Measurements from ENCODE around the gene PLXNB2.

The PLXNB2 gene

GRCh38 chr22:50266994-50267393, 40.5 kb downstream of the PLXNB2 start:
- DNase-seq (ENCODE audit: low read depth in 2 of 2) = no peak

- DNase-seq (ENCODE audit: low read depth in 2 of 2) = no peak
Observed at GRCh38 chr22:50264946-50265669, 42.3 kb downstream of the PLXNB2 start.

GRCh38 chr22:50264104-50264745, 43.2 kb downstream of the PLXNB2 start:
- no peak for DNase-seq (ENCODE audit: low read depth in 2 of 2)

DNA sequence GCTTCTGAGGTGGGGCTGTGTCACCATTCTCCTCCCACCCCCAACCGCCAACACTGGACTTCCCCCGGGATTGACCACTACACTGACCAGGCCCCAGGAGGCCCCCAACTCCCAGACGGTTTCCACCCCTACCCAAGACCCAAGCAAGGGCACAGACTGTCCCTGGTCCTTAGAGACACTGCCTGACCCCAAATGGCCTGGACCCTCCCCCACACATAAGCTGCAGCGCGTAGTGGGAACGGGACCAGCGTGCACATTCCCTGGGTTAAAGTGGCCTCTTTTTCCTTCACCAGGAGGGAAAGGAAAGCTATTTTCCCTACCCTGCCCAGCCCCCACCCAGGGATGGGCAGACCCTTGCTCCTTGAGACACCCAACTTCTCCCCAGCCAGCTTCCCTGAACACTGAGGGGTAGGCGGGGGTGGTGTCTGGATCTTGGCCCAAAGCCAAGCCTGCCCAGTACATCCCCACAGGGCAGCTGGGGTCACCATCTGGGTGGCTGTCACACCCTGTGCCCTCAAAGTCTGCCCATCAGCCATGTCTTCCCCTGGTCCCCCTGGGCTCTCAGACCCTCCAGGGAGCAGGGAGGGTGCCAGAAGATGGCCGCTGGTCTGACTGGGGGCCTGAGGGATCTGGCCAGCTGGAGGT, 44.4 kb downstream of the PLXNB2 start:
- DNase-seq (ENCODE audit: low read depth in 2 of 2) = no peak

- no peak for DNase-seq (ENCODE audit: low read depth in 2 of 2)
Observed at GRCh38 chr22:50262460-50262911, 45.0 kb downstream of the PLXNB2 start.

DNA sequence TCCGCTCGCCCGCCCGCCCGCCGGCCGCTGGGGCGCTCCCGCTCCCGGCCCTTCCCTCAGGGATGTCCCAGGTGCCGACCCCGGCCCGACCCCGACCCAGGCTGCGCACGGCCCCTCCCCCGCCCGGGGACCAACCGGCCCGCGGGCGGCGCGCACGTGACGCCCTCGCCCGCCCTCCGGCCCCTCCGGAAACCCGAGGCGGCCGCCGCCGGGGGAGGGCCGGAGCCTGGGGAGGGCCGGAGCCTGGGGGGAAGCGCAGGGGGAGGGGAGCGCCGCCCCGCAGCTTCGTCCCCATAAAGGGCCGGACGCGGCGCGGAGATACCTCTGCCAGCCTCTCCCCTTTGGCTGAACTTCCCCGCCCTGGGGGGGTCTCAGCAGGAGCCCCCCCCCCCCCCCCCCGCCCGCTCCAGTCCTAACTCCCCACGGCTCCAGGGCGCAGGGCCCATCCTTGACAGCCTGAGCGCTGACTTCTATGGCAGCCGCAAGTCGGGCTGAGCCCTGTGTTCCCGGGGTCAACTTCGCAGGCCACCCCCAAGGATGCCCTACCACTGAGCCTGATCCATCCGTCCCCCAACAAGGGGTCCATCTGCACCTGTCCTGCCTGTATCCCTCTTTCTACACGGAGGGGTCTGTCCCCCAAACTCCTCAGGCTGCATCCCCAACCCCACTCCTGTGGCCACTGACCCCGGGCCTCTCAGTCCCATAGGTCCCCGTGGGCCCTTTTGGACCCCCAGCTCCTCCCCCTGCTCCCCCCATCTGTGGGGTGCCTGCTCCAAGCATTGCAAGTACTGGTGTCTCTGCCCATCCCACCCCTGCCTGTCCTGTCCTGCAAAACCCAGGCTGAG, 45.6 kb downstream of the PLXNB2 start, which contains the start of gene MAPK12:
TSS of gene MAPK12 (minus strand) at position 69 of the 845 bp plus-strand sequence. CDS start 174 bp downstream, outside the sequence.
- DNase-seq (ENCODE audit: low read depth in 2 of 2) = no peak

GRCh38 chr22:50260801-50261614, 46.4 kb downstream of the PLXNB2 start:
- no peak for DNase-seq (ENCODE audit: low read depth in 2 of 2)

DNA sequence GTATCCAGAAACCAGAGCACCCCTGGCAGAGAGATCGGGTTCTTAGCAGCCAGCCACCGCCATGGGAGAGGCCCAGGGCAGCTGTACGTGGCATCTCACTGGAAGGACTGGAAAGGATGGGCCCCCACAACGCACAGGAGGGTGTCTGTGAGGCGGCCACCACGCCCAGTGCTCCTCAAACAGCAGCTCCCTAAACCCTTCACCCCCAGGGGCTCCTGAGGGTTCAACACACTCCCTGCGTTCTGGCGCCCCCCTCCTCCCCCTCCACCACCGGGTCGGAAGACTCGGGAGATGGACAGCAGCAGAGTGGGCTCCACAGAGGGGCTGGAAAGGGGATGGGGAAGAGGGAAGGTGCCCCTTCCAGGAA, 47.0 kb downstream of the PLXNB2 start:
- no peak for DNase-seq (ENCODE audit: low read depth in 2 of 2)

GRCh38 chr22:50259302-50259701, 48.1 kb downstream of the PLXNB2 start:
- no peak for DNase-seq (ENCODE audit: low read depth in 2 of 2)

GRCh38 chr22:50258361-50259292, 48.8 kb downstream of the PLXNB2 start:
- no peak for DNase-seq (ENCODE audit: low read depth in 2 of 2)

GRCh38 chr22:50257451-50258360, 49.7 kb downstream of the PLXNB2 start:
- no peak for DNase-seq (ENCODE audit: low read depth in 2 of 2)

DNA sequence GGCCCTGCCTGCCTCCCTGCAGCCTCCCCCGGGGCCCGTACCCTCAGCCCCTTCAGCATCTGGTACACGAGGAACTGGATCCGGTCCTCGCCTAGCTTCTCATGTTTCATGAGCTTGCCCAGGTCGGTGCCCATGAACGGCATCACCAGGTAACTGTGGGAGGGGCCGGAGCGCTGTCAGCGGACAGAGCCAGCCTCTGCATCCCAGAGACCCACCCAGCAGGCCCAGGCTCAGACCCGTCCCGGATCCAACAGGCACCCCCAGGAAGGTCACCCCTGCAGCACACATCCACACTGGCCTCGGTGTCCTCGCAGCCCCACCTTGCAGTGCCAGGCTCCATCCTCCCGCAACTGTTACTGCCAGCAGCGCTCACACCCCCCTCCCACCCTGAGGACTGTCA, 50.4 kb downstream of the PLXNB2 start:
- no peak for DNase-seq (ENCODE audit: low read depth in 2 of 2)

- no peak for DNase-seq (ENCODE audit: low read depth in 2 of 2)
Observed at GRCh38 chr22:50256258-50256862, 51.1 kb downstream of the PLXNB2 start.

DNA sequence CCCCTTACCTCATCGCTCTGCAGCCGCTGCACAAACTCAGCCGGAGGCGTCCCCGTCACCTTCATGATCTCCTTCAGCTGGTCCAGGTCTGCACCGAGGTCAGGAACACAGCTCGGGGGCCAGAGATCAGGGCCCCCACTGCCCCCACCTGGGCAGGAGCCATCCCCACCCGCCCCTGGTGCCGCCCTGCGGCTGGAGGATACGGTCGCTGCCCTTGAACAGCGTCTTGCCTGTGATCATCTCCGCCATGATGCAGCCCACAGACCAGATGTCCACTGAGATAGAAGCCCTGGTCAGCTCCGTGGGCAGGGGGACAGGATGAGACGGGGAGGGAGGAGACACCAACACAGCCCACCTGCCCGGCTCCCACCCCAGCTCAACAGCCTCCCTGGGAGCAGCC, 51.8 kb downstream of the PLXNB2 start:
- no peak for DNase-seq (ENCODE audit: low read depth in 2 of 2)

- DNase-seq (ENCODE audit: low read depth in 2 of 2) = no peak
Observed at GRCh38 chr22:50255099-50255498, 52.3 kb downstream of the PLXNB2 start.

- DNase-seq (ENCODE audit: low read depth in 2 of 2) = no peak
Observed at GRCh38 chr22:50253941-50254340, 53.5 kb downstream of the PLXNB2 start.

DNA sequence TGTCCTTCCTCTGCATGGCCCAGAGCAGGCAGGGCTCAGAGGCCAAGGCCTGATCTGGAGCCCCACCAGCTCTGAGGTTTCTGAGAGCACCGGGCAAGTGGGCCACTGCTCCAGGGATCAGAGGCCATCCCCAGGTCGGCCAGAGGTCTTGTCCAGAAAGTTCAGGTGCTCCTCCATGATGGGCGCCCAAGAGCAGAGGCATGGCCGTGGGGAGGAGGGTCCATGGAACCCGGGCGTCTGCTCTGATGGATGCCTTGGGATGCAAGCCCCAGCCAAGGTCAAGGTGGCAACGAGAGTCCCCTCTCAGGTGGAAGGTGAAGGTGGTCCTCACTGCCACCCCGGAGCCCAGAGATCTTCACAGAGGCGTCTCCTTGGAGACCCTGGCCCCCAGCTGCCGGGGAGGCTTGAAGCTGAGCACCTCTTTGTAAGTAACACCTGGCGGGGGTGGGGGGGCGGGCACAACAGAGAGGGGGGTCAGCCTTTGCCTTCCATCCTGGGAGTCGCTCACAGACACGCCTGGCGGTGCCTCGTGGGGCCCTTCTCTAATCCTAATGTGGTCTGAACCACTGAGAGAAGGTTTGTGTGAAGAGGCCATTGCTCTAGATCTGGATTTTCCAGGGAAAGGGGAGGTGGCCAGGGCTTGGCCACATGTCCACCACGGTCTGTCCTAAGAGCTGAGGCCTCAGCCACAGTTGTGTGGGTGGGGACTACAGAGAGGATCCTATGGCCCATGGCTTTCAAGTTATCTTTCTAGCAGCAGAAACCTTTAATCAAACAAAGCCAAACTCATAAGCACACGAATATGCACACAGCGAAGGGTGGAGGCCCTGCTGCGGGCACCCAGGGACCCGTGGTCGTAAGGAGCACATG, 54.2 kb downstream of the PLXNB2 start:
- no peak for DNase-seq (ENCODE audit: low read depth in 2 of 2)
